K562 (cell line): ENCODE results near the gene PPP4C. TPM values are rescaled to one million over a fixed set of nuclear protein-coding genes. Genes with fewer than 3 reads are reported as not detected.

Experiments
- ATAC-seq: fragments of 200-7000 bp; cut with Tn5 transposase; 3 replicates; pipeline ENCODE4 v1.9.1; 2020; ENCODE audit warnings: moderate library complexity
- BruUV-seq: library from RNA; stranded (reverse); fragments of 400-500 nt; replicated peaks from 2 replicates; lab custom pipeline; 2021; lab: Mats Ljungman, UMichigan
- CTCF ChIA-PET: fragments of 300-600 bp; formaldehyde crosslinking; extraction: SDS; loops from one replicate; lab custom pipeline; 2021; ENCODE audit warnings: low intra/inter-chr PET ratio; lab: Yijun Ruan, JAX
- POLR2A ChIA-PET: fragments of 300-600, 350-650 bp; sonication (Branson Sonifier 250); formaldehyde crosslinking; extraction: SDS; loops from one replicate; lab custom pipeline; 2021; ENCODE audit warnings: antibody characterized with exemption, inconsistent platforms; lab: Yijun Ruan, JAX
- DNase-seq, 4 experiments: peaks; one replicate each; pipeline versions ENCODE4 v3.0.0 to v3.0.0-alpha.2; 2011 to 2018; ENCODE audit warnings: low spot score in 3 of 4, mixed read lengths in 3 of 4; ENCODE audit errors: extremely low read depth in 1 of 4
- FAIRE-seq: peaks from 2 replicates; lab custom pipeline; 2011; peaks lifted over from hg19 to GRCh38; lab: Jason Lieb, UNC
- H2AFZ ChIP-seq: 2 replicates; pipeline ENCODE4 v1.6.0; 2011; ENCODE audit warnings: low read depth, low read length, control low read depth, inconsistent platforms
- H3K27ac ChIP-seq: fragments of 200-600 bp; 3 replicates; pipeline ENCODE4 v1.8.0; 2011; ENCODE audit warnings: low read depth, mild to moderate bottlenecking, control low read depth, inconsistent platforms, low read length, moderate library complexity, mixed read lengths; ENCODE audit errors: extremely low read depth
- H3K27me3 ChIP-seq, 2 experiments: fragments of 300-600 bp in 1 of 2; 2 replicates in 1 of 2; 3 replicates in 1 of 2; pipeline versions ENCODE4 v1.6.0 to v1.8.0; 2011; ENCODE audit warnings: inconsistent platforms in 2 of 2, low read length in 2 of 2, mild to moderate bottlenecking in 1 of 2, mixed read lengths in 1 of 2, moderate library complexity in 1 of 2; ENCODE audit not compliant: control insufficient read depth in 2 of 2, insufficient read depth in 2 of 2
- H3K36me3 ChIP-seq: fragments of 300-600 bp; 3 replicates; pipeline ENCODE4 v1.8.0; 2011; ENCODE audit warnings: mild to moderate bottlenecking, low read length, inconsistent platforms; ENCODE audit not compliant: control insufficient read depth, insufficient read depth
- H3K4me1 ChIP-seq, 2 experiments: fragments of 200-600 bp in 1 of 2; replicated peaks in 1 of 2; 2 replicates in 1 of 2; 3 replicates in 1 of 2; pipeline versions ENCODE4 v1.5.1 to v1.8.0; 2011; ENCODE audit warnings: inconsistent platforms in 2 of 2, low read length in 2 of 2, mild to moderate bottlenecking in 1 of 2, mixed read lengths in 1 of 2, moderate library complexity in 1 of 2; ENCODE audit not compliant: control insufficient read depth in 2 of 2, insufficient read depth in 2 of 2
- H3K4me2 ChIP-seq: 2 replicates; pipeline ENCODE4 v1.6.1; 2011; ENCODE audit warnings: low read length, control low read depth, inconsistent platforms, mixed read lengths; ENCODE audit not compliant: insufficient read depth
- H3K4me3 ChIP-seq: fragments of 200-600 bp; sonication (generic), shearing (Covaris generic); 2 replicates; pipeline ENCODE4 v1.5.1; 2016; ENCODE audit warnings: control low read depth, inconsistent platforms
- H3K79me2 ChIP-seq: fragments of 200-600 bp; 3 replicates; pipeline ENCODE4 v1.8.0; 2011; ENCODE audit warnings: low read length, inconsistent platforms; ENCODE audit not compliant: control insufficient read depth, insufficient read depth
- H3K9ac ChIP-seq, 2 experiments: 2 replicates each; pipeline versions ENCODE4 v1.6.0 to v1.6.1; 2011; ENCODE audit warnings: low read depth in 2 of 2, low read length in 2 of 2, control low read depth in 1 of 2, inconsistent platforms in 1 of 2, mild to moderate bottlenecking in 1 of 2, mixed read lengths in 1 of 2; ENCODE audit not compliant: insufficient read depth in 1 of 2
- H3K9me1 ChIP-seq: one replicate; pipeline ENCODE4 v1.6.0; 2011; ENCODE audit warnings: inconsistent platforms, mild to moderate bottlenecking, low read length, moderate library complexity; ENCODE audit not compliant: control insufficient read depth, insufficient read depth
- H3K9me3 ChIP-seq: replicated peaks from 2 replicates; pipeline ENCODE4 v1.5.1; 2011; ENCODE audit warnings: low read depth, low read length, inconsistent platforms; ENCODE audit not compliant: control insufficient read depth, insufficient read depth
- H4K20me1 ChIP-seq: replicated peaks from 2 replicates; pipeline ENCODE4 v1.6.1; 2011; ENCODE audit warnings: low read length, inconsistent platforms, mixed read lengths; ENCODE audit not compliant: control insufficient read depth, insufficient read depth
- ARID3B ChIP-seq: fragments of 250-450 bp; sonication (Bioruptor Pico); IDR thresholded peaks from 2 replicates; pipeline ENCODE4 v1.4.0; 2020; ENCODE audit warnings: borderline replicate concordance
- ATF3 ChIP-seq, 2 experiments: fragments of 450-650 bp in 1 of 2; sonication (generic) in 1 of 2; formaldehyde crosslinking in 1 of 2; IDR thresholded peaks in 1 of 2; conservative IDR thresholded peaks in 1 of 2; 2 replicates each; pipeline versions ENCODE4 v1.6.1 to v1.8.1; 2016 to 2023; ENCODE audit warnings: mild to moderate bottlenecking in 2 of 2, moderate library complexity in 2 of 2, inconsistent platforms in 1 of 2, missing genetic modification reagents in 1 of 2
- CEBPG ChIP-seq, 3 experiments: fragments of 200-800 bp in 1 of 3; sonication (Bioruptor generic) in 1 of 3; sonication (generic) in 1 of 3; formaldehyde crosslinking in 1 of 3; IDR thresholded peaks in 2 of 3; conservative IDR thresholded peaks in 1 of 3; 2 replicates each; pipeline versions ENCODE4 v1.6.1 to v1.8.0; 2016 to 2022; ENCODE audit warnings: missing compliant biosample characterization in 2 of 3, missing genetic modification characterization in 2 of 3, mild to moderate bottlenecking in 1 of 3, missing genetic modification reagents in 1 of 3
- LCOR ChIP-seq: sonication (generic); formaldehyde crosslinking; IDR thresholded peaks from 2 replicates; pipeline ENCODE4 v1.8.0; 2022; ENCODE audit warnings: mild to moderate bottlenecking, missing genetic modification reagents
- POLR2A ChIP-seq: fragments of 450-650 bp; conservative IDR thresholded peaks from 2 replicates; pipeline ENCODE4 v1.6.1; 2016
- RBFOX2 ChIP-seq: fragments of 200-400 bp; formaldehyde crosslinking; IDR thresholded peaks from 2 replicates; pipeline ENCODE4 v1.6.1; 2017; ENCODE audit warnings: low read depth, mild to moderate bottlenecking, low read length, moderate library complexity
- YY1 ChIP-seq, 3 experiments: IDR thresholded peaks; 2 replicates each; pipeline ENCODE4 v1.6.1; 2011; ENCODE audit warnings: low read length in 2 of 3, mild to moderate bottlenecking in 2 of 3, moderate library complexity in 2 of 3, borderline replicate concordance in 1 of 3, control low read depth in 1 of 3, low read depth in 1 of 3; ENCODE audit not compliant: insufficient read depth in 3 of 3, insufficient replicate concordance in 2 of 3, control insufficient read depth in 1 of 3, insufficient read length in 1 of 3; ENCODE audit errors: extremely low read depth in 1 of 3
- ZNF551 ChIP-seq: fragments of 250-450 bp; sonication (Bioruptor Pico); IDR thresholded peaks from 2 replicates; pipeline ENCODE4 v1.5.0; 2021; ENCODE audit warnings: mild to moderate bottlenecking, moderate library complexity
- WGBS: fragments of 100-300 bp; shearing (Covaris generic); methylation state at CpG from one replicate; pipeline ENCODE4 v1.1.6; 2016; ENCODE audit warnings: low coverage, mixed read lengths; ENCODE audit not compliant: insufficient coverage; ENCODE audit errors: missing lambda C conversion rate; 5-methylcytosine and 5-hydroxymethylcytosine counted together
- in situ Hi-C: fragments of 300-500 bp; cut with MboI; formaldehyde crosslinking; loops from 4 replicates; pipeline ENCODE4 v1.15.0; 2018; ENCODE audit warnings: inconsistent platforms, mixed read lengths
- intact Hi-C: fragments of 100-400 bp; cut with micrococcal nuclease; formaldehyde crosslinking; loops from 2 replicates; pipeline ENCODE4 v1.14.2; 2022
- polyA plus RNA-seq, 8 experiments: library from polyadenylated mRNA; depleted of rRNA in 4 of 8; stranded (reverse) in 5 of 8; unstranded in 3 of 8; fragments of >200 nt; fragmentation: Nextera tagmentation in 2 of 8; fragmentation: Illumina TruSeq in 1 of 8; extraction: Ambion mirVana in 2 of 8; extraction: Trizol in 1 of 8; gene quantifications; 2 replicates each; pipeline versions ENCODE4 v1.2.1 to v1.2.3, GENCODE V29; 2011 to 2014; ENCODE audit warnings: inconsistent platforms in 1 of 8, missing spikeins in 1 of 8
- total RNA-seq, 7 experiments: library from RNA; depleted of rRNA in 6 of 7; stranded (reverse); fragments of >200 nt in 6 of 7; fragmentation: Illumina TruSeq in 2 of 7; extraction: Trizol in 2 of 7; gene quantifications; 2 replicates each; pipeline versions ENCODE4 v1.2.1 to v1.2.3, GENCODE V29; 2011 to 2021; ENCODE audit warnings: low replicate concordance in 1 of 7

The PPP4C gene
- total and polyA plus RNA-seq, 9 of the 15 experiments (the other 6 are each of a cell fraction or from before 2014, with no cell fraction given) = 3.5 to 183 (median 131) TPM

GRCh38 chr16:30084096-30084815, 8.5 kb downstream of the PPP4C start (continued):
- peak; percentile 45; the same call in 1 of the 2 replicates for TF ChIP-seq POLR2A
- TF ChIP-seq LCOR (CRISPR knock-in tag) = no peak
- TF ChIP-seq ARID3B = no peak

- H4K20me1 ChIP-seq = no peaks in the 10 kb centered on the region
- 80% methylated on average over 11 of the region's 17 CpGs for WGBS
- no peak overlapping the region for H3K4me3 ChIP-seq
- H3K4me2 ChIP-seq = no peak overlapping the region
- H3K4me1 ChIP-seq = peaks cover 0 to 28% of the 10 kb centered on the region in 2 experiments; a peak in 3 of 5 replicates
- intact Hi-C loops (no loop called here), in situ Hi-C loops (no loop called here)
- peaks cover 66% of the 10 kb centered on the region; the same call in 2 of the 3 replicates for H3K36me3 ChIP-seq
- H3K27me3 ChIP-seq = no peaks in the 10 kb centered on the region
- no peak for FAIRE-seq
- H3K9ac ChIP-seq = no peak overlapping the region
- H3K9me3 ChIP-seq = no peaks in the 10 kb centered on the region
- ChIA-PET POLR2A (interaction anchor here (1.4 to 1.7 kb wide), 2 partner anchors 10 to 19 kb away, joined by 6 to 9 read pairs; partner anchors contain the start of gene ALDOA), CTCF (no interaction called here)
- no peak for ATAC-seq
- BruUV-seq = no TSS peak
- H3K79me2 ChIP-seq = peaks cover 10% of the 10 kb centered on the region
- no peak for DNase-seq
- TF ChIP-seq YY1 (IDR thresholded peaks at IDR 0.05; ENCODE audit: borderline replicate concordance in 1 of 3, control insufficient read depth in 1 of 3, extremely low read depth in 1 of 3, insufficient read depth in 3 of 3, insufficient read length in 1 of 3, insufficient replicate concordance in 2 of 3, low read depth in 1 of 3, low read length in 2 of 3) (peak in 1 of 3 experiments; percentile 66), ATF3 (IDR thresholded peaks at IDR 0.05) (peak; percentile 30; the same call in 1 of the 2 replicates), ATF3 (CRISPR knock-in tag; conservative IDR thresholded peaks at IDR 0.05) (no peak), CEBPG (CRISPR knock-in tag; IDR thresholded peaks at IDR 0.05) (no peak), CEBPG (tag; conservative IDR thresholded peaks at IDR 0.05 in 1 of 2, IDR thresholded peaks at IDR 0.05 in 1 of 2) (peak in 1 of 2 experiments; percentile 42; a peak in 1 of 4 replicates), RBFOX2 (peak; percentile 53; the same call in 1 of the 2 replicates), ZNF551 (CRISPR knock-in tag) (no peak)
- H3K9me1 ChIP-seq = no peaks in the 10 kb centered on the region
- no peak overlapping the region for H2AFZ ChIP-seq
- no peak overlapping the region for H3K27ac ChIP-seq
Observed at GRCh38 chr16:30084816-30085159, 9.0 kb downstream of the PPP4C start.
